Ammon's horn (tissue), 1 donor: ENCODE data around the gene RALGDS.
"Not testable (repeated sequence)": the region's sequence is repeated elsewhere in the genome, so short reads cannot be mapped to it uniquely, and the experiment has no call there.

Experiments used
- DNase-seq: peaks from one replicate; pipeline ENCODE4 v3.0.0-alpha.2; 2016; ENCODE audit warnings: low spot score

Gene RALGDS

GRCh38 chr9:133067813-133068212 is 53.2 kb downstream of the RALGDS start:
- DNase-seq: no peak

GRCh38 chr9:133067006-133067405 is 54.0 kb downstream of the RALGDS start:
- DNase-seq: no peak

- no peak for DNase-seq
Observed at GRCh38 chr9:133066181-133066983, 54.7 kb downstream of the RALGDS start.

DNA sequence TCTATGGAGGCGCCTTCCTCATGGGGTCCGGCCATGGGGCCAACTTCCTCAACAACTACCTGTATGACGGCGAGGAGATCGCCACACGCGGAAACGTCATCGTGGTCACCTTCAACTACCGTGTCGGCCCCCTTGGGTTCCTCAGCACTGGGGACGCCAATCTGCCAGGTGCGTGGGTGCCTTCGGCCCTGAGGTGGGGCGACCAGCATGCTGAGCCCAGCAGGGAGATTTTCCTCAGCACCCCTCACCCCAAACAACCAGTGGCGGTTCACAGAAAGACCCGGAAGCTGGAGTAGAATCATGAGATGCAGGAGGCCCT is 56.0 kb downstream of the RALGDS start:
- DNase-seq: no peak

- no peak for DNase-seq
Observed at GRCh38 chr9:133064241-133065069, 56.6 kb downstream of the RALGDS start.

- no peak for DNase-seq
Observed at GRCh38 chr9:133063500-133064231, 57.4 kb downstream of the RALGDS start.

GRCh38 chr9:133063159-133063499 is 57.9 kb downstream of the RALGDS start:
- no peak for DNase-seq

GRCh38 chr9:133062569-133062968 is 58.5 kb downstream of the RALGDS start:
- not testable (repeated sequence) for DNase-seq

DNA sequence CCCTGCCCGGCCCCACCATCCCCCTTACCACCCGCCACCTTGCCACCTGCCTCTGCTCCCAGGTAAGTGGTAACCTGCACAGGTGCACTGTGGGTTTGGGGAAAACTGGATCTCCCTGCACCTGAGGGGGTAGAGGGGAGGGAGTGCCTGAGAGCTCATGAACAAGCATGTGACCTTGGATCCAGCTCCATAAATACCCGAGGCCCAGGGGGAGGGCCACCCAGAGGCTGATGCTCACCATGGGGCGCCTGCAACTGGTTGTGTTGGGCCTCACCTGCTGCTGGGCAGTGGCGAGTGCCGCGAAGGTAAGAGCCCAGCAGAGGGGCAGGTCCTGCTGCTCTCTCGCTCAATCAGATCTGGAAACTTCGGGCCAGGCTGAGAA is 59.3 kb downstream of the RALGDS start, which contains the start of gene CEL:
Gene CEL, plus strand, starts transcription at position 218 of the 382 bp plus-strand sequence. Its CDS starts 22 bp downstream, at position 240.
- not testable (repeated sequence) for DNase-seq

- not testable (repeated sequence) for DNase-seq
Observed at GRCh38 chr9:133061019-133061763, 59.8 kb downstream of the RALGDS start.

DNA sequence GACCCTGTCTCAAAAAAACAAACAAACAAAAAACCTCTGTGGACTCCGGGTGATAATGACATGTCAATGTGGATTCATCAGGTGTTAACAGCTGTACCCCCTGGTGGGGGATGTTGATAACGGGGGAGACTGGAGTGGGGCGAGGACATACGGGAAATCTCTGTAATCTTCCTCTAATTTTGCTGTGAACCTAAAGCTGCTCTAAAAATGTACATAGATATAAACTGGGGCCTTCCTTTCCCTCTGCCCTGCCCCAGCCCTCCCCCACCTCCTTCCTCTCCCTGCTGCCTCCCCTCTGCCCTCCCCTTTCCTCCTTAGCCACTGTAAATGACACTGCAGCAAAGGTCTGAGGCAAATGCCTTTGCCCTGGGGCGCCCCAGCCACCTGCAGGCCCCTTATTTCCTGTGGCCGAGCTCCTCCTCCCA is 60.6 kb downstream of the RALGDS start:
- DNase-seq: no peak

DNA sequence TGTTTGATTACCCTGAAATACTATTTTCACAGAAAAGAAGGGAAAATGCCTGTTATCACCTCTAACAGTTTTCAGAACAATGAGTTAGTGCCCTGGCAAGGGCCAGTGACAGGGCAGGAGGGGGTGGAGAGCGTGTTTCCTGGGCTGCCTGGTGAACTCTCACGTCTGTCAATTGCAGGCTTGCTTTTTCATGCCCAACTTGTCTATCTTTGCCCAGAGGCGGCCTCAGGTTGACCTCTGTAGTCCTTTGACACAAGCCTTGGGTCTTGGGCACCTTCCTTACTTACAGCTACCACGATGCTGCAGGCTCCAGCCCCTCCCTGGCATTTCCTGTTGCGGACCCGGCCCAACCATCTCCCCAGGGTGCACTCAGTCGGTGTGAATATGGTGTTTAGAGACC is 61.4 kb downstream of the RALGDS start:
- DNase-seq: no peak

DNA sequence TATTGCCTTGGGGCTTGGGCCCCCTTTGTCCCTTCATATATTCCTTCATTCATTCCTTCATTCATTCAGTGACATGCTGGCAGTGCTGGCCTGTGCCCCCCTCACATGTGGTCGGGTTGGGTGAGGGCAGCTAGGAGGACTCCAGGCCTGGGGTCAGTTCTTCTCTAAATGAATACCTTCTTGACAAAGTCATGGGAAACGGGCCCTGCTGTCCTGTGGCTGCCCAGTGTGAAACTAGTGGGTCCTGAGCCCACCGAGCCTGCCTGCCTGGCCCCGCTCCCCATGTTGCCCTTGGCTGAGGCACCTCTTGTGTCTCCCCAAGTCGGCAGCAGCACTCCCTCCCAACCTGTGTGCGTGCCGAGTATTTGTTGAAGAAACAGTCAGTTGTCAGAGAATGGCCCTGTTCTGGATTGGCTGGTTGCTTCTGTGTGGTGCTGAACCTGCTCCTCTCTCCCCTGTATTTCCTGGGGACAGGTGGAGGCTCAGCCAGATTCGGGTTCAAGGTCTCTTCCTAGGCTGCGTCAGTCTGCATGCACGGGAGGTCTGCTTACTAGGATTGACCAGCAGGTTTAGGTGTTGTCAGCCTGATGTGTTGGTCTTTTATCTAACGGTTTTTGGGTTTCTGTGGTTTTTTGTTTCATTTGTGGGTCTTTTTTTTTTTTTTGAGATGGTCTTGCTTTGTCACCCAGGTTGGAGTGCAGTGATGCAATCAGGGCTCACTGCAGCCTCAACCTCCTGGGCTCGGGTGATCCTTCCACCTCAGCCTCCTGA is 62.3 kb downstream of the RALGDS start:
- no peak for DNase-seq

- no peak for DNase-seq
Observed at GRCh38 chr9:133058071-133058470, 63.0 kb downstream of the RALGDS start.

- no peak for DNase-seq
Observed at GRCh38 chr9:133057553-133057952, 63.5 kb downstream of the RALGDS start.

DNA sequence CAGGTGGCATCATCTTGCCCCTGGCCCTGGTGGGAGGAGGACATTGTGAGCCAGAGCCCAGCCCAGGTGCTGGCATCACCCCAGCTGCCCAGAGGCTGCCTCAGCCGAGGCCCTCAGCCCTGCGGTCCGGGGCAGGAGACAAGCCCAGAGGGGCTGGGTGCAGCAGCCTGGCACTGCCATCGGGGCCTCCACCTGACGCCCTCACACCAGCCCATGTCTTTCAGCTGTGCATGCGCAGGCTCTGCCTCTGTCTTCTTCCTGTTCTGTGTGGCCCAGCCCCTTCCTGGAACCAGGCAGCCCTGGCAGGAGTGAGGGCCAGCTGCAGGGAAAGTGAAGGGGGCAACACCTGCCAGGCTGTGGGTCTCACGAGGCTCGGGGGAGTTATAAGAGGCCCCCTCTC is 64.0 kb downstream of the RALGDS start:
- DNase-seq: no peak

- DNase-seq: no peak
Observed at GRCh38 chr9:133056533-133056932, 64.5 kb downstream of the RALGDS start.

- no peak for DNase-seq
Observed at GRCh38 chr9:133055788-133056420, 65.1 kb downstream of the RALGDS start.

DNA sequence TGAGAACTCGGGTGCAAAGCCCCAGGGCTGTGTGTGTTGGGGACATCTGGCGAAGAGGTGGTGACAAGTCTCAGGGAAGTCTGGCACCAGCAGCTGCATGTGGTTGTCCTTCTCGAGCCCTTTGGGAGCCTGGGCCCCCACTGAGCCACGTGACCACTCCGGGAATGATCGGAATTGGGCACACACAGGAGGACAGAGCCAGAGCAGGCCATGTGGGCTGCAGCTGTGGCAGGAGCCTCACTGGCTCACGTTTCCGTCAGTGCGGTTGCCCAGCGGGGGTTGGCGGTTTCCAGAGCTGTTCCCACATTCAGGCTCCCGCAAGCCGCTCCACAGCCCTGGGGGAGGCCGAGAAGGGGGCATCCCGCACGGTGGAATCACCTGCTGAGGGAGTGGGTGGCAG is 66.1 kb downstream of the RALGDS start:
- DNase-seq: no peak

DNA sequence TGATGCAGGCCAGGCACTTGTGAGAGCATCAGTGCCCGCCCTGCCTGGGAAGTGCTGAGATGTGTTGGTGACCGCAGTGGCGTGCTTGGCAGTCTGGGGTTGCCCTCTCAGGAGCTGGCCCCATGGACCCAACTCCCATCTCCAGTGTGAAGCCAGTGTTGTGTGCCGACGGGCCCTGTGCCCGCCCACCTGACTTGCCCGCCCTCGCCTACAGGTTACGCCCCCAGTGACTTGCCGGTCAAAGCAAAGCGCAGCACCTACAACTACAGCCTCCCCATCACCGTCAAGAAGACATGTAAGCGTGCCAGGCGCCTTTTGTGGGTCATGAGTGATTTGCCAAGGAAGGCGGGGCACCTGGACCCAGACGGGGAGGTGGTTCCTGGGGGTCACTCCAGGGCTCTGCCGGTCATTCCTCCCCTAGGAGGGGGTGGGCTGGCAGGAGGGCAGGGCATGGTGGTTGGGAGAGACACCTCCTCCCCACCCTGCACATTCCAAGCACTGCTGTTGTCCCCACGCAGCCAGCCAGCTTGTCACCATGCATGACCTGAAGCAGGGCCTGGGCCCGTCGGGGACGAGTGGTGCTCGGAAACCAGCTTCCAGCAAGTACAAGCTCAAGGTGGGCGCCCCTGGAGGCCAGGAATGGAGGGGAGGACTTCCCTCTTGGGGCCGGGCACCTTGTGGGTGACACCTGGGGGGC is 66.7 kb downstream of the RALGDS start:
- DNase-seq: no peak
